Stimulated activated CD8-positive, alpha-beta memory T cell treated with anti-CD3 and anti-CD28 coated beads, Interleukin-4, amount 100 ng/mL, for 24 hours (primary cell): ENCODE measurements around the gene C10orf120.

Experiments
- DNase-seq: peaks from one replicate; pipeline ENCODE4 v3.0.0-alpha.2; 2020; ENCODE audit warnings: low read depth

C10orf120 gene

DNA sequence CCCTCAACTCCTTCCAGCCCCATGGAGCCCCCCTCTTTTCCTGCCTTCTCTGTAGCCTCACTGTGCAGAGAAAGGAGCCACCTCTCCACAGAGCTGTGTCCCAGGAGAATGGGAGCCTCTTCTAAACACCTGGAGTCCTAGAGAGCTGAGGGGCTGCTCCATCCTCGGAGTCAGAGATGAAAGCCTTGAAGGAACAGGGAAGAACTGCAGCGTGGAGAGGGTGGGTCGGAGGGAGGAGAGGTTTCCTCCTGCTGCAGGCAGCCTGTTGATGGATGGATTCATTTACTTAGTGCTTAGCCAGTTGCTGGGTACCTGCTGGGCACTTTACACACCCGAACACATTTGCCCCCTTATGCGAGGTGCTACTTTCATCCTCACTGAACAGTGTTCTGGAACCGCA, 39.0 kb downstream of the C10orf120 start:
- DNase-seq: no peak

DNA sequence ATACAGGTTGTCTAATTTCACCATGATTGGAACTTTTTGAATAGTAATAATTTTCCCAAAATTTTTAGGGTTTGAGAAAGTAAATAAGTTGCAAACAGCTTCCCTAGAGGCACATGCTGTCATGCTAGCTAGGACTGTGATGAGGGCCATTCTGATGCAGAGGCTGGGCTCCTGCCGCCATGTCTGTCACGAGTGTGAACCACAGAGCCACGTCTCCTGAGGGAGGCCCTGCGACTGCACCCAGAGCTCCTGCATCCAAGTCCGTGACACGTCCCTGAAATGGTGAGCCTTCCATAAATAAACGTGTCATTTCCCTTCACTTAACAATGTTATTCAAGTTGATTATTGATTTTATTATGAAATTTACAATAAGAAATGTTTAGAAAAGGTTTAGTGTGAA, 40.0 kb downstream of the C10orf120 start:
- no peak for DNase-seq

DNA sequence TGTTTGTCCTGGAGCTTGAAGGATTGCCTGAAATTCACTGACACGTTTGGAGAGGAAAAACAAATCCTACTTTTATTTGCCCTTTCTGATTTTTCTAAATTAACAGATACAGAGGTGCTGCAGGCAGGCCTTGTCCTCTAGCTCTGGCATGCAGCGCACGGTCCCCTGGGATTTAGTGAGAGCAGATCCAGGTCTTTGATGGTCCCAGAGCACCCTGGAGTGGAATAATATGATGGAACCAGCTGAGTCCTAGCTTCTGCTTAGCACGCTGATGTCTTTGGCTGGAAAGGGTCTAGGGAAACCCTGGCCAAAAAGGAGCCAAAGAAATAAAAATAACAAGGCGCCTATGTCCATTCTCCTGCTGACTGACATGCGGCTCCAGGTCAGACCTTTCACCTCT, 40.5 kb downstream of the C10orf120 start:
- no peak for DNase-seq

DNA sequence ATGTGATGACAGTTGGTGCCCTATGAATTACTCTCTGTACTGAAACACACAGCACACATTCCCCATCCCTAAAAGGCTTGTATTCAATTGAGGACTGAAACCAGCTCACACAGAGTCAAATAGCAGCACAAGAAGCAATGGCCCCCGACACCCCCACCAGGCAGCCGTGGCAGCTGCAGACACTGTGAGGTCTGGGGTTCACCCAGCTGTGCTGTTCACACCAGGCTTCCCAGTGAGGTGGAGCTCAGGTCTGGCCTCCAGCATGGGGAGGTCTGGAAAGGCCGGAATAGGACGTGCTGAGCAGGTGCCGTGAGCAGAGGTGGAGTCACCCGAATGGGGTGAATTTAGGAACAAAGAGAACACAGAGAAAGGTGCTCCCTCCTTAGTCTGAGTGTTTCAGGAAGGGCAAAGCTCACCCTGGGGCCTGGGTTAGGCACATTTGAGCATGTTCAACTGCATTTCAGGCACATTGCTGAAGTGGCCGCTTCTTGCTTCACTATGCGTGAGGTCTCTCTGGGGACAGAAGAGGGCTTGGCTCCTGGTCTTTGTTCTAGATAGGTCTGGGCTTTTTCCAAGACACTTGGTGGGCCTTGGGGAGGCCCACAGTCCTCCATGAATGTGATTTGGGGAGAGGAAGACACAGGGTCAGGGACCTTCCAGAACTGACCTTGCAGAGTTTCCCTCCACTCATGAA, 41.1 kb downstream of the C10orf120 start:
- no peak for DNase-seq

DNA sequence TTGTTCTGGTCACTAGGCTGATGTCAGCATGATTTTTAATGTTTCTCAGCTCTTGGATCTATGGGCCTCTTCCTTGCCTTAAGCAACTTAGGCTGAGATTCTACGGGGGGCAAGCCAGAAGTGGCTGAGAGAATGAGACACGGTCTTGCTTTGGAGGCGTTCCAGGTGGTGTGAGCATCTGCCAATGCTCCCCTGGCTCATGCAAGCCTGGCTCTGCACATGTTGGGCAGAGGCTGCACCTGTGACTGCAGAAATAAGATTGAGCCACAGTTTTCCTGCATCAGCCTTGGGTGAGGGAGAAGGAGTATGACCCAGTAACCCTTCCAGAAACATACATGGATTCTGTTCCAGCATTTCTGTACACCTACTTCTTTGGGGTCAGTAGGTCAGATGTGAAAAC, 41.9 kb downstream of the C10orf120 start:
- no peak for DNase-seq

DNA sequence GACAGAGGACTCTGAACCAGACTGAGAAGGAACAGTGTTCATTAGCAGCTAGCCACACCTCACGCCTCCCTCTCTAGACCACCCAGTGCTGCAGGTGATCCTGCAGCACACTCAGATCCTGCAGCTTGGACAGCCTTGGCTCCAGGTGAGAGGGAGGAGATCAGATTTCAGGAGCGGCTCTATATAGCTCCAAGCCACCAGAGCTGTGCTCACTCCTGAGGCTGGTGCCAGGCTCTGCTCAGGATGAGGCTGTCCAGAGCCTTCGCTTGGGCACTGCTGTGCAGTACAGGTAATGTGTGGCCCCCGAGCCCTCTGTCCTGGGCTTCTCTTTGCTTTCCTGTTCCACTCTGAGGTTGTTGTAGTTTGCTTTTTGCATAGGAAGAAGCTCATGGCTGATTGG, 42.4 kb downstream of the C10orf120 start:
- DNase-seq: no peak

DNA sequence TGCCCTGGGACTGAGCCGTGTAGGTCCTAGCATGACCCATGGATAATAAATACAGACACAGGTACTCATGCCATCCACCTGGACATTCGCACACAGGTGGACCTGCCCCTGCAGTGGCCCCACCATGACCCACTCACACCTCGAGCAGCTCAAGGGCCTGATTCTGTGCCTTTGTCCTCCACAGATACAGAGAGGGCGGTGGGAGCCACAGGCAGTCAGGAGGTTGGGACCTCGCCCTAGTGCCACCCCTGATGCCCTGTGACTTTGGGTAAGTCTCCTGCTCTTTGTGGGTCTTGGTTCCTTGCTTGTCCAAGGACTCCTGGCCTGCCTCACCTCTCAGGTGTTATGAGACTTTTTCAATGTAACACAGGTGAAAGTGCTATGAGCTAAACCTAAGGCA, 42.9 kb downstream of the C10orf120 start:
- DNase-seq: no peak

DNA sequence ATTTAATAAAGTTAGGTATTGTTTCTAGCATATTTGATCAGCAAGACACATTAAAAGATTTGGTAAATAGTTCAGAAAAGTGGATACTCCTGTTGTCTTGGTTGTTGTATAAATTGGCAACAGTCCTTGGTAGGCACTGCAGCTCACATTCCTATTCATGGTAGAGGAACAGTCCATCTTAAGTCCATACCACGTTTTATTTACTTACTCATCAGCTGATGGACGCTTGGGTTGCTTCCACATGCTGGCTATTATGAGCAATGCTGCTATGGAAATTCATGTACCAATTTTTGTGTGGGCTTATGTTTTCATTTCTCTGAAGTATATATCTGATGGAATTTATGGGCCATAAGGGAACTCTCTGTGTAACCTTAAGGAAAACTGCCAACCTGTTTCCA, 43.3 kb downstream of the C10orf120 start:
- no peak for DNase-seq

DNA sequence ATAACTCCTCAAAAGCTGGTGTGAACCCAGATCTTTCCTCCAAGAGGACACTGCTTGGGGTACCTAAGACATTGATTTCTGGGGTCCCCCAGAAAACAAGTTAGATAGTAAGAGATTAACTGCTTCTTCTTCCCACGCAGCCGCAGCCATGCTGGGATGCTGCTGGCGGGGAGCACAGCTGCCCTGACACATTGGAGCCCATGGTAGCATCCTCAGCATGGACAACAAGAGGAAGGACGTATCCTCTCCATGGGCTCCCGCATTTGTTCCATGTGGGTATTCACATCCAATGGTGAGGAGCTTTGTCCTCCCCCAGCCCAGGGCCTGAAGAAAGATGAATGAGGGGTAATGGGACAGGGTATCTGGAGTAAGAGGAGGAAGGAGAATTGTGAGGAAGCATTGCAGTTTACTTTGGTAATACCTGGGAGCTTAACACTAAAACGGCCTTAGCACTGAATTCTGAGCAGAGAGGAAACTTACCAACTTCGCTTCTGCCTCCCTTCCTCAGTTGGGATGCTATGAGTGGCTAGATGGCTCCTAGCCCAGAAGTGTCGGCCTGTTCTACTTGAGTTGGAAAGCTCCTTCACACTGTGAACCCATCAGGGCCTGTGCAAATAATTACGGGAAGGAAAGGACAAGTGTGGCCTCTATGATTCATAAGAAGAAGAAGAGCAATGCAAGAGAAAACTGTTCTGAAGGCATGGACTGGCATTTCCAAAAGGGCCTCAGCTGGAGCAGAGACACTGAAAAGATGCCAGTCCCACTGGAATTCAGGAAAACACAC, 43.9 kb downstream of the C10orf120 start:
- DNase-seq: no peak

DNA sequence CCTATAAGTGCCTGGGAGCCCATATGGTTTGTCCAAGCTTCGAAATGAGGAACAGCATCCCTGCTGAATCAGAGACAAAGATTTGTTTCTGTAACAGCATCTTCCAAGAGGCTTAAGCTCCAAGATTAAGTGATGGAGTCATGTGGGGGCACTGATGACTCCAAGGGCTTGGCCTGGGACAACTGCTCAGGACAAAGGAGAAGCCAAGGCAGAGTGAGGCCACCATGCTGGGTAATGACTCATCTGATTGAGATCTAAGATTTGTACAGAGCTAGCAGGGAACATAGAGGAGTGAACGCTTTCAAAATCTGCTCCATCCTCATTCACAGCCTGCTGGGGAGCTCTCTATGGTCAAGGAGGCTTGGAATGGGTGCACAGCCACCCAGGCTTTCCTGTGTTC, 49.3 kb downstream of the C10orf120 start:
- DNase-seq: no peak

DNA sequence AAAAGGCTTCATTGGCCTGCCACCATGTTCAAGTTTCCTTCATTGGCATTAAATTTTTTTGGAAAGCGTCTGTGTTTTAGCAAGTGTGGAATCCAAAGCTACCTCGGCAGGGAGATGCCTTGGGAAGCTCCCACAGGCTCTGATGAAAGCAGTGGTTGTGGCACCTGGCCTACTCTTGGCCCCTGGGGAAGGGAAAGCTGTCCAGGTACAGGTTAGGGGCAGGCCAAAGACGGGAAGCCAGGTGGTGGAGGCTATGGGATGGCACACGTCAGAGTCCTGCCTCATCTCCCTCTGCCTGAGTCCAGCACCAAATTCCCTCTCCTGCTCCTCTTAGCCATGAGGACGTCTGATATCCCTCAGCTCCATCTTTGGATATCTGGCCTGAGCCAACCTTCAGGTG, 49.7 kb downstream of the C10orf120 start:
- DNase-seq: no peak

DNA sequence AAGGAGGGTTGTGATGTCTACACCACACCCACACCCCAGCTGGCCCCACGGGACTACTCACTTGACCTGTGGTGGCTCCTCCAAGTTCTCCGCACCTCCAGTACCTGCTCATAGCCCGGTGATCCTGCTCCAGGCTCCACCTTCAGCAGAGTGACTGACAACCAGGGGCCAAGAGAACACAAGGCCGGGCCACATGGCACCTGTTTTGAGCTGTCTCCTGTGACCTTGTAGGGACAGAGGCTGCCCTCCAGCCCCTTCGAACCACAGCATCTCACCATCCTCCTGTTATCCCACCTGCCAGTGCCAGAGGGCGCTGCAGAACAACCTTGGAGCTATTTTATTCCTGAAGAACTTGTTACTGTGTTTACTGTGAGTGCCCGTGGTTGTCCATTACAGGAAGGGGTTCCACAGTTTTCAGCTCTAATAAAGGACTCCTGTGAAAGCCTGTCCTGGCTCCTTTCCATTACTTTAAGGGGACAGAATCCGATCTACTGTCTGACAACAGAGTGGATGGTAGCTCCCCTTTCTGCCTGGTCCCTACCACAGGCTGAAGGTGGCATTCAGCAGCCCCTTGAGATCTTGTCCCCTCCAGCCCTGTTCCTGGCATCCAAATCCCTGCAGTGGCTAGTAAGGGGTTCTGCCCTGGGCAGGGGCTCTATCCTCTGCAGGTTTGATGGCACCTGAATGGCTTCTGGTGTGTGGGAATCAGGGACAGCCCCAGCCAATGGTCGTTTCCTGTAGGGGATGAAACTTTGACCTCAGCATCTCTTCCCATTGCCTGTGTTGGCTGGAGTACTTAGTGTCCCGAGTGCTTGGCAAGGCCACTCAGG, 50.8 kb downstream of the C10orf120 start:
- no peak for DNase-seq
